Panc1 (cell line): ENCODE results near the gene GUCY1B1.

Experiments used
- POLR2AphosphoS5 ChIP-seq: IDR thresholded peaks from 2 replicates; pipeline ENCODE4 v1.6.1; 2012; ENCODE audit warnings: mild to moderate bottlenecking, low read depth, low read length, moderate library complexity
- TF ChIP-seq, protein P1 (sequence below): fragments of 450-650 bp; IDR thresholded peaks from 2 replicates; pipeline ENCODE4 v1.5.1; 2017; ENCODE audit warnings: mild to moderate bottlenecking
- TF ChIP-seq, protein P2 (sequence below), 2 experiments: IDR thresholded peaks; 2 replicates each; pipeline ENCODE4 v1.6.1; 2011 to 2012; ENCODE audit warnings: low read depth in 2 of 2, control low read depth in 1 of 2, low read length in 1 of 2, mild to moderate bottlenecking in 1 of 2, moderate library complexity in 1 of 2; ENCODE audit not compliant: insufficient read depth in 1 of 2

DNA sequence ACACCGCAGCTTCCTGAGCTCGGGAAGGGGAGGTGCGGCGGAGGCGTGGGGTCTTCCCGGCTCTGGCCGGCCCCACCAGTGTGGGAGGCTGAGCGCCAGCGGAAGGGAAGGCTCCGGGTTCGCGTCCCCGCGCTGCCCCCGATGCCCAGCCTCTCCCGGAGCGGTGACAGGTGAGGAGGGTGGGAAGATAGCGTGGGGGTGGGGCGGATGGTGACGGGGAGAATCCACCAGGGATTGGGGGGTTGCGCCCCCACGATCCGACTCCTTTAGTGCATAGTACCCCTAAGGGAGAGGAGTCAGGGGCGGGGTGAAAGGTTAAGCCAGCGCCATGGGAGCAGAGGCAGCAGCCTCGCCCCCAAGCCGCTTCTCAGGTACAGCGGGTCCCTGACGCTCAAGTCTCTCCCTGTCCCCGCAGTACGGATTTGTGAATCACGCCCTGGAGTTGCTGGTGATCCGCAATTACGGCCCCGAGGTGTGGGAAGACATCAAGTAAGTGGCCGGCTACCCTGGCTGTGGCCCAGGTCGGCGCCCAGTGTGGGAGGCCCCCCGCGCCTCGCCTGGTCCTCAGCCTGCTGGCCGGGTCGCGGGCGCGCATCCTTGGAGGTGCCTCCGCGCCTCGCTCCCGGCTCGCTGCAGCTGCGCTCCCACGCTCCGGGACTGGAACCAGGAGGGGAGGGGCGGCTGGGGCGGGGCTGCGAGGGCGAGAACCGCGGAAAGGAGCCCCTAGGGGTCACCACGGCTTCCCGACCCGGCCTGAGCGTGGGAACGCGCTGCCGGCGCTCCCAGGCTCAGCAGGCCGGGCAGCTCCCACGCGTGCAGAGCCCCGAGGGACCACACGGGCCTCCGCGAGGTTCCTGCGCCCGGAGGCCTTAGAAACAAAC, 791 bp downstream of the GUCY1B1 start:
- TF ChIP-seq, protein P1, sequence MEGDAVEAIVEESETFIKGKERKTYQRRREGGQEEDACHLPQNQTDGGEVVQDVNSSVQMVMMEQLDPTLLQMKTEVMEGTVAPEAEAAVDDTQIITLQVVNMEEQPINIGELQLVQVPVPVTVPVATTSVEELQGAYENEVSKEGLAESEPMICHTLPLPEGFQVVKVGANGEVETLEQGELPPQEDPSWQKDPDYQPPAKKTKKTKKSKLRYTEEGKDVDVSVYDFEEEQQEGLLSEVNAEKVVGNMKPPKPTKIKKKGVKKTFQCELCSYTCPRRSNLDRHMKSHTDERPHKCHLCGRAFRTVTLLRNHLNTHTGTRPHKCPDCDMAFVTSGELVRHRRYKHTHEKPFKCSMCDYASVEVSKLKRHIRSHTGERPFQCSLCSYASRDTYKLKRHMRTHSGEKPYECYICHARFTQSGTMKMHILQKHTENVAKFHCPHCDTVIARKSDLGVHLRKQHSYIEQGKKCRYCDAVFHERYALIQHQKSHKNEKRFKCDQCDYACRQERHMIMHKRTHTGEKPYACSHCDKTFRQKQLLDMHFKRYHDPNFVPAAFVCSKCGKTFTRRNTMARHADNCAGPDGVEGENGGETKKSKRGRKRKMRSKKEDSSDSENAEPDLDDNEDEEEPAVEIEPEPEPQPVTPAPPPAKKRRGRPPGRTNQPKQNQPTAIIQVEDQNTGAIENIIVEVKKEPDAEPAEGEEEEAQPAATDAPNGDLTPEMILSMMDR, result no peak
- TF ChIP-seq POLR2AphosphoS5, result no peak
- TF ChIP-seq, protein P2, sequence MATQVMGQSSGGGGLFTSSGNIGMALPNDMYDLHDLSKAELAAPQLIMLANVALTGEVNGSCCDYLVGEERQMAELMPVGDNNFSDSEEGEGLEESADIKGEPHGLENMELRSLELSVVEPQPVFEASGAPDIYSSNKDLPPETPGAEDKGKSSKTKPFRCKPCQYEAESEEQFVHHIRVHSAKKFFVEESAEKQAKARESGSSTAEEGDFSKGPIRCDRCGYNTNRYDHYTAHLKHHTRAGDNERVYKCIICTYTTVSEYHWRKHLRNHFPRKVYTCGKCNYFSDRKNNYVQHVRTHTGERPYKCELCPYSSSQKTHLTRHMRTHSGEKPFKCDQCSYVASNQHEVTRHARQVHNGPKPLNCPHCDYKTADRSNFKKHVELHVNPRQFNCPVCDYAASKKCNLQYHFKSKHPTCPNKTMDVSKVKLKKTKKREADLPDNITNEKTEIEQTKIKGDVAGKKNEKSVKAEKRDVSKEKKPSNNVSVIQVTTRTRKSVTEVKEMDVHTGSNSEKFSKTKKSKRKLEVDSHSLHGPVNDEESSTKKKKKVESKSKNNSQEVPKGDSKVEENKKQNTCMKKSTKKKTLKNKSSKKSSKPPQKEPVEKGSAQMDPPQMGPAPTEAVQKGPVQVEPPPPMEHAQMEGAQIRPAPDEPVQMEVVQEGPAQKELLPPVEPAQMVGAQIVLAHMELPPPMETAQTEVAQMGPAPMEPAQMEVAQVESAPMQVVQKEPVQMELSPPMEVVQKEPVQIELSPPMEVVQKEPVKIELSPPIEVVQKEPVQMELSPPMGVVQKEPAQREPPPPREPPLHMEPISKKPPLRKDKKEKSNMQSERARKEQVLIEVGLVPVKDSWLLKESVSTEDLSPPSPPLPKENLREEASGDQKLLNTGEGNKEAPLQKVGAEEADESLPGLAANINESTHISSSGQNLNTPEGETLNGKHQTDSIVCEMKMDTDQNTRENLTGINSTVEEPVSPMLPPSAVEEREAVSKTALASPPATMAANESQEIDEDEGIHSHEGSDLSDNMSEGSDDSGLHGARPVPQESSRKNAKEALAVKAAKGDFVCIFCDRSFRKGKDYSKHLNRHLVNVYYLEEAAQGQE (IDR thresholded peaks at IDR 0.05; ENCODE audit: insufficient read depth in 1 of 2, low read depth in 2 of 2, low read length in 1 of 2), result no peak
